Iris pigment epithelial cell (primary cell): ENCODE measurements around the gene PTGFRN.
A peak's percentile ranks its signal among the peaks of the same experiment; 100 is the strongest.

Experiments
- DNase-seq: peaks from one replicate; pipeline ENCODE4 v3.0.0-alpha.2; 2011; ENCODE audit warnings: low read depth

PTGFRN gene

DNA sequence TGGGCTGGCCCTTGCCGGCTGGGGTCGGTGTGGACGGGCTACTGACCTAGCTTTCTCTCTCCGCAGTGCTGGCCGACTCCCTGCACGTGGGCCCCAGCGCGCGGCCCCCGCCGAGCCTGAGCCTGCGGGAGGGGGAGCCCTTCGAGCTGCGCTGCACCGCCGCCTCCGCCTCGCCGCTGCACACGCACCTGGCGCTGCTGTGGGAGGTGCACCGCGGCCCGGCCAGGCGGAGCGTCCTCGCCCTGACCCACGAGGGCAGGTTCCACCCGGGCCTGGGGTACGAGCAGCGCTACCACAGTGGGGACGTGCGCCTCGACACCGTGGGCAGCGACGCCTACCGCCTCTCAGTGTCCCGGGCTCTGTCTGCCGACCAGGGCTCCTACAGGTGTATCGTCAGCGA lies 34.9 kb downstream of the PTGFRN start:
- DNase-seq, result no peak

GRCh38 chr1:116945421-116945820 lies 35.7 kb downstream of the PTGFRN start:
- DNase-seq, result no peak

DNA sequence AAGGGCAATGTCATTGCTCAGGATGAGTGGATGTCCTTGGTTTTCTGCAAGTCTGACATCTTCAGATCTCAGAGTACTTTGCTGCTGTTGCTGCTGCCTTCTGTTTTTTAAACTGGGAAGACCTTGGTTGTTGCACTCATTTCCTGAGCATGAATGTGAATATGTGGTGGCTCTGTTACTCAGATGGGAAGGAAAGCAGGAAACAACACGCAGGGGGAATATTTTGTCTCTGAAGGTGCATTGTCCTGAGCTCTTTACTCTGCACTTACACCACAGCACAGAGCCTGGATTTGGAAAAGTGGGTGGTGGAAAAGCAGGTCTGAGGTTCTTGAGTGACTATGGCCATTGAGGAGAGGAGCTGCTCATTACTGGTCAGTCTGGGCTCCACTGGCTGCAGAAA lies 36.3 kb downstream of the PTGFRN start:
- no peak for DNase-seq

- no peak for DNase-seq
Observed at GRCh38 chr1:116947092-116947860, 37.6 kb downstream of the PTGFRN start.

DNA sequence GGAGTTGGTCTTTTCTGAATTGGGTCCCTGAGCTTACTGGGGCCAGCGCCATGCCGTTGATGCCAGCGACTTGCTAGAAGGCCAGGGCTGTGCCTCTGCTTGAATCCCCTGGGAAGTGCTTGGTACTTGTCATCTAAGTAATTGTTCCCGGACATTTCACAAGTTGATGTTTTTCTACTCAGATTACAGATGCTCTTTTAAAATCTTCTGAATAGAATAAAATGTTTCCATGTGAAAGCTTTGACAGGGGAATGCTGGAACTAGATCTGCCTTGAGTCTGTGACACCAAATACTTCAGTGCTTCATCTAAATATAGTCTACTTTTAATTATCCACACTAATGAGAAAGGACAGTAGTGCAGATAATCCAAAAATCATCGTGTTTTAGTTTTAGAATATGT lies 38.3 kb downstream of the PTGFRN start:
- no peak for DNase-seq

GRCh38 chr1:116948642-116949041 lies 38.9 kb downstream of the PTGFRN start:
- DNase-seq, result no peak

GRCh38 chr1:116949213-116949985 lies 39.7 kb downstream of the PTGFRN start:
- DNase-seq, result no peak

DNA sequence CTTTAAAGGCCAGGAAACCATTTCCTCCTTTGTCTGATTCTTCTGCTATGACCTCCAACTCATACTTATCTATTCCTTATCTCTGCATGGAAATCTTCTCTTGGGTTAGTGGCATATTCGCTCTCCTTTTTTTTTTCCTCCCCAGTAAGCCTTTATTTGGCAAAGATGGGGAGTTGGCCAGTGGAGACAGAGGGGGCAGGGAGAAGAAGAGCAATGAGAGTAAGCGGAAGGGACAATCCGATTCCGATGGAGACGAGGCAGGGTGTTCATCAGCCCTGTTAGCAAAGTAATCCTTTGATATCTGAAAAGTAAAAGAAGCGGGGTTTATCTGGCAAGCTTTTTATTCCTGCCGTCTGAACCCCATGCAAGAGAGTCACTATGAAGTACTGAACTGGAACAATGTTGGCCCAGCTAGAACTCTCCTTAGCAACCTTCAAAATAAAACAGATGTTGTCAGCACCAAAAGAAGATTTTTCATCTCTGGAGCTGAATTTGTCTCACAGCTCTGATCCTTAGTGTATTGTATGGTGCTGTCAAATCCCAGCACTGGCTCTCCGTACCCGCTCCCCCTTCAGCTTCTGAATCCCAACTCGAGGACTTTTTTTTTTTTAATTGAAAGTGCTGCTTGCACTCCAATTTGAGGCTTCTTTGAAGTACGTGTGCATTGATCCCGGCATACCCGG lies 40.9 kb downstream of the PTGFRN start:
- no peak for DNase-seq

DNA sequence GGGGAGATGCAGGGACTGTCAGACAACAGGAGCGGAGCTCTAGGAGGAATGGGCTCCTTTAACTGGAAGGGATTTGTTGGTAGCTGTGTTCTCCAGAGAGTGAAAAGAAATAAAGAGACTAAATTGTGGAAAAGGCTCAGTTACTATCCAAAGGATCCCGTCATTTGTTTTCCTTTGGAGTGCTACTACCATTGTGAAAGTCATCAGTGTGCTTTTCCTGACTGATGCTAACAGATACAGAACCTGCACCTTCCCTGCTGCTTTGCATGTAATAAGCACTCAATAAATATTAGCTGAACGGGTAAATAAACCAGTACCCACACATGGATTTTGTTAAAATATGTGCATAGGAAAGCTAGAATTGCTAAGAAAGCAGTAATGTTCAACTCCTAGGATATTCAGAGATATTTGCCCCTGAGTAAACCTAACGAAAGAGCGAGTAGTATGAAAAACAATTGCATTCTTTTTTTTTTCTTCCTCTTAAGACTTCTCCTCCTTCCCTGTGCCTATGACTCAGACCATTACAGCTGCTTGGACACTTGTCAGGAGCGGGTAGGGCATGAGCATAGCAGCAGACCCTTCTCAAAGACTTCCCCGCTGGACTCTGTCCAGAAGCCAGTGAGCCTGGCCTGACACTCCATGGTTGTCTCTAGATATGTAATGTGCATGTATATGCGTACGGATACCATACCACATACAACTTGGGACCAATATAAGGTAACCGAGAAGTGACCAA lies 41.7 kb downstream of the PTGFRN start:
- DNase-seq, result peak; percentile 33

GRCh38 chr1:116952738-116953275 lies 43.1 kb downstream of the PTGFRN start:
- no peak for DNase-seq

- DNase-seq, result no peak
Observed at GRCh38 chr1:116954440-116954839, 44.7 kb downstream of the PTGFRN start.

GRCh38 chr1:116956378-116956777 lies 46.7 kb downstream of the PTGFRN start:
- no peak for DNase-seq

DNA sequence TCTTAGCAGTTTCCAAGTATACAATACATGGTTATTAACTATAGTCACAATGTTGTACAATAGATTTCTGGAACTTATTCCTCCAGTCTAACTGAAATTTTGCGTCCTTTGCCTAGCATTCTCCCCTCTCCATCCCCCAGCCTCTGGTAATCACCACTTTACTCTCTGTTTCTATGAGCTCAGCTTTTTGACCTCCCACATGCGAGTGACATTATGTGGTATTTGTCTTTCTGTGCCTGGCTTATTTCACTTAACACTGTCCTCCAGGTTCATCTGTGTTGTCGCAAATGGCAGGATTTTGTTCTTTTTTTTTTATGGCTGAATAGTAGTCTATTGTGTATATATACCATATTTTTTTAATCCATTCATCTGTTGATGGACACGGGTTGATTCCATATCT lies 47.9 kb downstream of the PTGFRN start:
- no peak for DNase-seq

DNA sequence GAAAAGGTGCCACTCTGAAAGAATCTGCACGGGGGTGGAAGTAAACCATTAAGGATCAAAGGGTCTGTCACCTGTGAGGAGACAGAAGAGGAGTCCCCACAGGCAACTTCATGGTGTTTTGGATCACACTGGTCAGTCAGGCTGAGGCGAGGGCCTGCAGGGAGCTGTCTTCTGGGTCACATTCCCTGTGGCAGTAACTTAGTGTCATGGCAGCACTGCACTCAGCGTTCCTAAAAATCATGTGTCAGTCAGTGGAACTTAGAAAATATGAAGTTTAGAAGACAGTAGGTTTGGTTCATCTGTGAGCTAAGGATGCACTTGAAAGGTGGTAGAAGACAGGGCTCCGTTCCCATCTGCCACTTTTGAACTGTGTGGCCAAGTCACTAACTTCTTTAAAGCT lies 48.4 kb downstream of the PTGFRN start:
- DNase-seq, result no peak

DNA sequence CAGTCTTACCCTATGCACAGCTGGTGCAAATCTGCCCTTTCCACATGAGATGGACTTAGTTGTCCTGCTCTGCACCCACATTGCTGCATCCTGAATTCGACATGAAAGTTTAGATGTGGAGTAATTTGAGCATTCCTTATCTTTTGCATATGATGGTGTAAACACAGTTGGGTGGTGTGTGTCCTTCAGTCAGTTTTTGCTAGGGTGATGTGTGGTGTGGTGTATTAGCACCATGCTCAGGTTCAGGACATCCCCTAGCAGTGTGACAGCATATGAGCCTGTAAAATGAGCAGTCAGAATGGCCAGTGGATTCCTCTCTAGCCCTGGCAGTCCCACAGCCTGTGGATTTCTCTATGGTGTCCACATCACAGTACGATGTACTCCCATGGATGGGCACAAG lies 49.3 kb downstream of the PTGFRN start:
- no peak for DNase-seq

DNA sequence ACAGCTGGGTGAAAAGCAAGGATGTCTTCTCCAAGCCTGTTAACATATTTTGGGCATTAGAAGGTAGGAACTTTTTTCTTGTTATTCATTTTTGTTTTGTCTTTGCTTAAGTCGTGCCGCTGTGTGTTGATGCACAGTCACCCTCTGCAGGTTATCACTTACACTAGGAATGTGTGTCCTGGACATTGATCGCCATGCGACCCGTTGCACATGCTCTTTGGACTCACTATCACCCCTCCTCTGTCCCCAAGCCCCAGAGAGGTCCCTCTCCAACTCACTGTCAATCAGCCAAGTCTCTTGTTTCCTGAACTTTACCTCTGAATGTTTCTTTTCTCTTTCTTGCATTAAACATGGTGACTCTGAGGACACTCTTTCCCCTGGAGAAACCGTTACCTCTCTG lies 51.9 kb downstream of the PTGFRN start:
- no peak for DNase-seq

DNA sequence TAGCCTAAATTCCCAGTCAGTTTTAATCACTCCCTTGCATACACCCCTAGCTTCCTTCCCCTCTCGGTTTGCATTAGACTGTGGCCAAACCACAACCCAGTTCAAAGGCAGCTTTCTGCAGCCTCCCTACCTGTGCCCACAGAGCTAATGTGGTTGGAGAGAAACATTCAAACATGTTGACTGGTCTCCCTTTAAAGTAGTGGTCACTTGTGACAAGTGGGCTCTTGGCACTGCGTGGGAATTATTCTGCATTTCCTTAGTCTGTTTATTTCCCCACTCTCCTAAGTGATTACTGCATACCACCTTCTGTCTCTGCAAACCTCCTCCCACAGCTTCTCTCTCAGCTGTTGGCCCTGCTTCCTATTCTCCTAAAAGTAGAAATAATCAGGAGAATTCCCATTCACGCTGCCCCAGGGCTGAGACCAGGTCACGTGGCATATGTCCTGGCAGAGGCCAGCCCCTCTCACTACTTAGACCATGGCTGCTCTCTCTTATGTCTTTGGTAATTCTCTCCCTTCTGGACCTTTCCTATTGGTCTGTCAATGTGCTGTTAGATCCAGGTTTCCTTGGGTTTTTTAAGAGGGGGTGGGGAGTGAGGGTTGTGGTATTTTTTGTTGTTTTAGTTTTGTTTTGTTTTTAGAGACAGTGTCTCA lies 53.4 kb downstream of the PTGFRN start:
- DNase-seq, result no peak

- DNase-seq, result no peak
Observed at GRCh38 chr1:116966791-116967190, 57.1 kb downstream of the PTGFRN start.

GRCh38 chr1:116968724-116969123 lies 59.0 kb downstream of the PTGFRN start:
- DNase-seq, result no peak

- DNase-seq, result no peak
Observed at GRCh38 chr1:116971258-116971860, 61.6 kb downstream of the PTGFRN start.
